ENCODE data around the gene OGFOD2. TPM values are rescaled to one million over a fixed set of nuclear protein-coding genes. Genes with fewer than 3 reads are reported as not detected.

OGFOD2 gene
- total and polyA plus RNA-seq, 9 of the 15 experiments (the other 6 are each of a cell fraction or from before 2014, with no cell fraction given) = 1.4 to 111 (median 18.5) TPM

GRCh38 chr12:122980183-122981035, 5.4 kb downstream of the OGFOD2 start, which contains the start of gene ARL6IP4 (continued):
- TF ChIP-seq, protein P1, sequence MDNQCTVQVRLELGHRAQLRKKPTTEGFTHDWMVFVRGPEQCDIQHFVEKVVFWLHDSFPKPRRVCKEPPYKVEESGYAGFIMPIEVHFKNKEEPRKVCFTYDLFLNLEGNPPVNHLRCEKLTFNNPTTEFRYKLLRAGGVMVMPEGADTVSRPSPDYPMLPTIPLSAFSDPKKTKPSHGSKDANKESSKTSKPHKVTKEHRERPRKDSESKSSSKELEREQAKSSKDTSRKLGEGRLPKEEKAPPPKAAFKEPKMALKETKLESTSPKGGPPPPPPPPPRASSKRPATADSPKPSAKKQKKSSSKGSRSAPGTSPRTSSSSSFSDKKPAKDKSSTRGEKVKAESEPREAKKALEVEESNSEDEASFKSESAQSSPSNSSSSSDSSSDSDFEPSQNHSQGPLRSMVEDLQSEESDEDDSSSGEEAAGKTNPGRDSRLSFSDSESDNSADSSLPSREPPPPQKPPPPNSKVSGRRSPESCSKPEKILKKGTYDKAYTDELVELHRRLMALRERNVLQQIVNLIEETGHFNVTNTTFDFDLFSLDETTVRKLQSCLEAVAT (IDR thresholded peaks at IDR 0.05) = no peak
- TF ChIP-seq, protein P2, sequence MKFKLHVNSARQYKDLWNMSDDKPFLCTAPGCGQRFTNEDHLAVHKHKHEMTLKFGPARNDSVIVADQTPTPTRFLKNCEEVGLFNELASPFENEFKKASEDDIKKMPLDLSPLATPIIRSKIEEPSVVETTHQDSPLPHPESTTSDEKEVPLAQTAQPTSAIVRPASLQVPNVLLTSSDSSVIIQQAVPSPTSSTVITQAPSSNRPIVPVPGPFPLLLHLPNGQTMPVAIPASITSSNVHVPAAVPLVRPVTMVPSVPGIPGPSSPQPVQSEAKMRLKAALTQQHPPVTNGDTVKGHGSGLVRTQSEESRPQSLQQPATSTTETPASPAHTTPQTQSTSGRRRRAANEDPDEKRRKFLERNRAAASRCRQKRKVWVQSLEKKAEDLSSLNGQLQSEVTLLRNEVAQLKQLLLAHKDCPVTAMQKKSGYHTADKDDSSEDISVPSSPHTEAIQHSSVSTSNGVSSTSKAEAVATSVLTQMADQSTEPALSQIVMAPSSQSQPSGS (CRISPR knock-in tag; IDR thresholded peaks at IDR 0.05) = no peak
- TF ChIP-seq ZNF695 (CRISPR knock-in tag; IDR thresholded peaks at IDR 0.05) (no peak), E4F1 (CRISPR knock-in tag; IDR thresholded peaks at IDR 0.05; ENCODE audit: borderline replicate concordance) (no peak), PCBP2 (IDR thresholded peaks at IDR 0.05; ENCODE audit: low read depth, low read length, poor library complexity, severe bottlenecking) (no peak), NONO (IDR thresholded peaks at IDR 0.05; ENCODE audit: low read depth in 2 of 2, low read length in 1 of 2) (peak; percentile 76 to 86; a peak in 3 of 4 replicates), TEAD4 (IDR thresholded peaks at IDR 0.05; ENCODE audit: low read length) (peak; percentile 8), TEAD4 (CRISPR knock-in tag; IDR thresholded peaks at IDR 0.05; ENCODE audit: borderline replicate concordance) (no peak), TAL1 (IDR thresholded peaks at IDR 0.05) (no peak), KAT2B (IDR thresholded peaks at IDR 0.05; ENCODE audit: low read depth, low read length) (no peak)
- TF ChIP-seq, protein P3, sequence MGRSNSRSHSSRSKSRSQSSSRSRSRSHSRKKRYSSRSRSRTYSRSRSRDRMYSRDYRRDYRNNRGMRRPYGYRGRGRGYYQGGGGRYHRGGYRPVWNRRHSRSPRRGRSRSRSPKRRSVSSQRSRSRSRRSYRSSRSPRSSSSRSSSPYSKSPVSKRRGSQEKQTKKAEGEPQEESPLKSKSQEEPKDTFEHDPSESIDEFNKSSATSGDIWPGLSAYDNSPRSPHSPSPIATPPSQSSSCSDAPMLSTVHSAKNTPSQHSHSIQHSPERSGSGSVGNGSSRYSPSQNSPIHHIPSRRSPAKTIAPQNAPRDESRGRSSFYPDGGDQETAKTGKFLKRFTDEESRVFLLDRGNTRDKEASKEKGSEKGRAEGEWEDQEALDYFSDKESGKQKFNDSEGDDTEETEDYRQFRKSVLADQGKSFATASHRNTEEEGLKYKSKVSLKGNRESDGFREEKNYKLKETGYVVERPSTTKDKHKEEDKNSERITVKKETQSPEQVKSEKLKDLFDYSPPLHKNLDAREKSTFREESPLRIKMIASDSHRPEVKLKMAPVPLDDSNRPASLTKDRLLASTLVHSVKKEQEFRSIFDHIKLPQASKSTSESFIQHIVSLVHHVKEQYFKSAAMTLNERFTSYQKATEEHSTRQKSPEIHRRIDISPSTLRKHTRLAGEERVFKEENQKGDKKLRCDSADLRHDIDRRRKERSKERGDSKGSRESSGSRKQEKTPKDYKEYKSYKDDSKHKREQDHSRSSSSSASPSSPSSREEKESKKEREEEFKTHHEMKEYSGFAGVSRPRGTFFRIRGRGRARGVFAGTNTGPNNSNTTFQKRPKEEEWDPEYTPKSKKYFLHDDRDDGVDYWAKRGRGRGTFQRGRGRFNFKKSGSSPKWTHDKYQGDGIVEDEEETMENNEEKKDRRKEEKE (IDR thresholded peaks at IDR 0.05; ENCODE audit: borderline replicate concordance in 1 of 2, control insufficient read depth in 1 of 2, low read depth in 2 of 2, low read length in 1 of 2) = no peak

All from K562 (cell line).